GM12872 (cell line): ENCODE measurements around the gene KIAA1586.

Experiments
- CTCF ChIP-seq: IDR thresholded peaks from 3 replicates; pipeline ENCODE4 v1.5.1; 2011; ENCODE audit warnings: low read depth, mild to moderate bottlenecking, low read length, moderate library complexity; ENCODE audit not compliant: insufficient read depth

The KIAA1586 gene

DNA sequence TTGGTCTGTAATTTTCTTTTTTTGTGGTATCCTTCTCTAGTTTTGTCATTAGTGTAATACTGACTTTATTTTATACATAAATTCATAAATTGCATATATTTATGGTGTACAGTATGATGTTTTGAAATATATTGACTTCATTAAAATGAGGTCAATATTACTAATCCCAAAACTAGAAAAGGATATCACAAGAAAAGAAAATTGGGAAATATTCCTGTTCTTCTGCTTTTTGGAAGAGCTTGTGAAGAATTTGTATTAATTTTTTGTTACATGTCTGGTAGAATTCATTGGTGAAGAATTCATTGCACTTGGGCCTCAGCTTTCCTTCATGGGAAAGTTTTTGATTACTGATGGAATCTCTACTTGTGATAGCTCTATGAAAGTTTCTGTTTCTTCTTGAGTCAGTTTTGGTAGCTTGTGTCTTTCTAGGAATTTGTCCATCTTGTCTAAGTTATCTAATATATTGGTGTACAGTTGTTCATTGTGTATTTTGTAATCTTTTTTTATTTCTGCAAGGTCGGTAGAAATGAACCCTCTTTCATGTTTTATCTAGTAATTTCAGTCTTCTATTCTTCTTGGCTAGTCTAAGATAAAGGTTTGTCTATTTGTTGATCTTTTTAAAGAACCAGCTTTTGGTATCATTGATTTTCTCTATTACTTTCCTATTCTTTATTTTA is 32.2 kb downstream of the KIAA1586 start:
- no peak for TF ChIP-seq CTCF

- TF ChIP-seq CTCF, result no peak
Observed at GRCh38 chr6:57085471-57085870, 39.0 kb downstream of the KIAA1586 start.

GRCh38 chr6:57086843-57087242 is 40.4 kb downstream of the KIAA1586 start:
- no peak for TF ChIP-seq CTCF

DNA sequence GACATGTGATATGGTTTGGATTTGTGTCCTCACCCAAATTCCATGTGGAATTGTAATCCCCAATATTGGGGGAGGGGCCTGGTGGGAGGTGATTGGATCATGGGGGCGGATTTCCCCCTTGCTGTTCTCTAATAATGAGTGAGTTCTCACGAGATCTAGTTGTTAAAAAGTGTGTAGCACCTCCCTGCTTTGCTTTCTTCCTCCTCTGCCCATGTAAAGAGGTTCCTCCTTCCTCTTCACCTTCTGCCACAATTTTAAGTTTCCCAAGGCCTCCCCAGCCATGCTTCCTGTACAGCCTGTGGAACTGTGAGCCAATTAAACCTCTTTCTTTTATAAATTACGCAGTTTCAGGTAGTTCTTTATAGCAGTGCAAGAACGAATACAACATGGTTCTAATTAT is 41.4 kb downstream of the KIAA1586 start:
- no peak for TF ChIP-seq CTCF

DNA sequence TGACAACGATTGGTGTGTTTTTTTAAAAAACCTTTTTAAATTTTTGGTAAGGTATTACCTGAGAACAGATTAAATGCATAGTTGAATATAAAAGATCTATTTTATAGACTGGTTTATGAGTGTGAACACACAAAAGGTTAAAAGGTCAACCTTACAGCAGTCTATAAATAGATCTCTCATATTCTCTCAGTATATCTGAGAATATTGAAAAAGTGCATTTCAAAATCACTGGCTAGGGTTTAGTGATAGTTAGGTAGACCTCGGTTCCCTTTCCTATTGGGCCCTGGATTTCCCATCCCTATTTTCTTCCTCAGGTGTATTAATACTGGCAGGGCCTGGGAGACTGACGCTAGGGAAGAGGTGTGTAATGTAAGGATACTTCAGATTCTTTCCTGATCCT is 42.8 kb downstream of the KIAA1586 start:
- TF ChIP-seq CTCF, result no peak

- TF ChIP-seq CTCF, result no peak
Observed at GRCh38 chr6:57089687-57090457, 43.4 kb downstream of the KIAA1586 start, which contains the start of gene ZNF451. Gene ZNF451, plus strand, starts transcription at chr6:57090188. Its CDS starts 66 bp downstream, at chr6:57090254.

DNA sequence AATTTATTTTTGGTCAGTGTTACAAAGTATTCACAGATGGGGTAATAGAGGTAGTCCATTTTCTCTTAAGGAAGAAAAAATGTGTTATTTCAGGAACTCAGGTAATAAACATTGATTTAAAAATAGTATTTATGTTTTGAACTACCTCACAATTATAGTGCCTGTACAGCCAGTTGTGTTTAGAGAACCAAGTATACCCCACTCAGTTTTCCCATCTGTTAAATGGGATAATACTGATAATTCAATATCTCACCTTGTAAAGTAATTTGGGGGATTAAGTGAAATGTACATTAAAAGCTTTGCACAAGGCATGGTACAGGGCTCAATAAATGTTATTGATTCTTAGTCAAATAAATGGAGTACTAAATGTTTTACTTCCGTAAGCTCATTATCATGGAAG is 48.2 kb downstream of the KIAA1586 start:
- no peak for TF ChIP-seq CTCF
